Activated CD4-positive, CD25-positive, alpha-beta regulatory T cell treated with anti-CD3 and anti-CD28 coated beads, Interleukin-2, amount 50 U/mL, for 16 hours (primary cell): Measurements from ENCODE around the gene SMIM14.
"Not testable (repeated sequence)": the region's sequence is repeated elsewhere in the genome, so short reads cannot be mapped to it uniquely, and the experiment has no call there.

ENCODE experiments used
- DNase-seq: peaks from one replicate; pipeline ENCODE4 v3.0.0-alpha.2; 2020; ENCODE audit warnings: low read depth, low spot score

Gene SMIM14

GRCh38 chr4:39638354-39639239 is at the start of gene SMIM14:
Gene SMIM14, minus strand, starts transcription at chr4:39638865. Its CDS starts 33,720 bp downstream, at chr4:39605145.
- DNase-seq = peak; percentile 74

GRCh38 chr4:39687014-39687413 is 48.3 kb upstream of the SMIM14 start:
- no peak for DNase-seq

- no peak for DNase-seq
Measured at GRCh38 chr4:39685990-39686389, 47.3 kb upstream of the SMIM14 start.

- DNase-seq = no peak
Measured at GRCh38 chr4:39682138-39682537, 43.5 kb upstream of the SMIM14 start.

GRCh38 chr4:39681003-39681402 is 42.3 kb upstream of the SMIM14 start:
- DNase-seq = not testable (repeated sequence)

- not testable (repeated sequence) for DNase-seq
Measured at GRCh38 chr4:39675681-39676080, 37.0 kb upstream of the SMIM14 start.

- DNase-seq = not testable (repeated sequence)
Measured at GRCh38 chr4:39670296-39670695, 31.6 kb upstream of the SMIM14 start.

- no peak for DNase-seq
Measured at GRCh38 chr4:39668887-39669286, 30.2 kb upstream of the SMIM14 start.

GRCh38 chr4:39667706-39668105 is 29.0 kb upstream of the SMIM14 start:
- no peak for DNase-seq

- no peak for DNase-seq
Measured at GRCh38 chr4:39664828-39665731, 26.4 kb upstream of the SMIM14 start.

- DNase-seq = no peak
Measured at GRCh38 chr4:39662683-39663082, 24.0 kb upstream of the SMIM14 start.

- DNase-seq = no peak
Measured at GRCh38 chr4:39660757-39661156, 22.1 kb upstream of the SMIM14 start.

- DNase-seq = no peak
Measured at GRCh38 chr4:39660045-39660444, 21.4 kb upstream of the SMIM14 start.

- DNase-seq = no peak
Measured at GRCh38 chr4:39658756-39659155, 20.1 kb upstream of the SMIM14 start.

- DNase-seq = no peak
Measured at GRCh38 chr4:39657465-39657864, 18.8 kb upstream of the SMIM14 start.

- not testable (repeated sequence) for DNase-seq
Measured at GRCh38 chr4:39656638-39657037, 18.0 kb upstream of the SMIM14 start.

- no peak for DNase-seq
Measured at GRCh38 chr4:39655876-39656275, 17.2 kb upstream of the SMIM14 start.

- DNase-seq = no peak
Measured at GRCh38 chr4:39655211-39655610, 16.5 kb upstream of the SMIM14 start.

- DNase-seq = not testable (repeated sequence)
Measured at GRCh38 chr4:39651586-39651985, 12.9 kb upstream of the SMIM14 start.

GRCh38 chr4:39649639-39650265 is 11.1 kb upstream of the SMIM14 start:
- DNase-seq = no peak

- DNase-seq = no peak
Measured at GRCh38 chr4:39648827-39649558, 10.3 kb upstream of the SMIM14 start.
